HG02678 (cell line): ENCODE results near the gene PITPNM3.

Source experiments
- ATAC-seq: cut with Tn5 transposase; IDR thresholded peaks from one replicate; pipeline ENCODE4 v1.9.1; 2021; ENCODE audit warnings: mild to moderate bottlenecking, moderate library complexity; ENCODE audit not compliant: unreplicated experiment

PITPNM3 gene

GRCh38 chr17:6422654-6423241, 133.6 kb downstream of the PITPNM3 start:
- ATAC-seq, result no peak

GRCh38 chr17:6421700-6422604, 134.4 kb downstream of the PITPNM3 start:
- ATAC-seq, result no peak

GRCh38 chr17:6420173-6420641, 136.1 kb downstream of the PITPNM3 start:
- ATAC-seq, result no peak

DNA sequence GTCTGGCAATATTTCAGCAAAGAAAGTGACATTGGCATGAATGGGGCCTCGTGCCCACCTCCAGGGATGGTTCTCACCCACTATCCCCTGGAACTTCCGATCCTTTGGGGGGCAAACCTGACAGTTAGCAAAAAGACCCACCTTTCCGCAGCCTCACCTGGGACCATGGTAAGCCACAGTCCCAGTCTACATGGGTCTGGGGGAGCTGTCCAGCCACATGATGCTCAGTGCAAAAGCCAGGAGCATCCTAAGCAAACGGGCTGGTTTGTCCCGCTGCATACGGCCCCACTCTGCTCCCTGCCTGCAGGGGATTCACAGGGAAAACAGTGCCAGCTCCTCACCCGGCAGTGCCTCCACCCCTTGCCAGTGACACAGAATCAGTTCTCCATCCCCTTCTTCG, 140.7 kb downstream of the PITPNM3 start:
- no peak for ATAC-seq

DNA sequence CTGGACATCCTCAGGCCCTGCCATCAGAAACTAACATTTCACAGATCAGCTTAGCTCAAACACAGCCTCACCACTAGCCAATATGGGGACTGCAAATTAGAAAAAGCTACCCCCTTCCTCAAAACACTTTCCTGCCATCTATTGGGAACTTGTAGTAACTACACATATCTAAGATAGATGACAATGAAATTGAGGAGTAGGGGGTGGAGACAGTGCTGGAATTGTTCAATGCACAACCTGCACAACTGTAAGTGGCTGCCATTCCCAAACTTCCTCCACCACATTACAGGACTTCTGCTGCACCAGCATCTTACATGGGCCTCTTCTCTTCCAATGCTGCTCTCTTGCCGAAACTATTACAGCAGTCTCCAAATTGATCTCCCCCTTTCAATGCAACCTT, 143.3 kb downstream of the PITPNM3 start:
- no peak for ATAC-seq

DNA sequence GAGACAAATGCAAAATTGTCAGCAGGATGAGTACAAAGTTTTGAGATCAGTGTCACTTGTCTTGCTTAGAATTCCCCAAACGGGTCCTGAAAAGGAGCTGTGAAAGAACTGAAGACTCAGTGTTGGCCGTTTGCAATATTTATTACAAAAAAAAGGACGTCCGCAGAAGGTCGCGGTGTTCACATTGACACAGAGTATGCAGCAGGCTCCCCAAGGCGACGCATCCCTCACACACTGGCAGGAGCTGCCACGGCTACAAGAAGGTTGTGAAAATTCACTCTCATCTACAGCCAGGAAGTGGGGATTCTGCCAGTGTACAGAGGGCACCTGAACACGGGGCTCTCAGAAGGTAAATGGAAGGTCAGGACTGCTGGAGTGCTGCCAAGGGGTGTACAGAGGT, 147.6 kb downstream of the PITPNM3 start:
- ATAC-seq, result no peak

- no peak for ATAC-seq
These were observed 148.1 kb downstream of the PITPNM3 start for GRCh38 chr17:6408276-6408675.

GRCh38 chr17:6402258-6402657, 154.1 kb downstream of the PITPNM3 start:
- no peak for ATAC-seq
